ENCODE results near the gene APLP2.
"Not testable (repeated sequence)": the region's sequence is repeated elsewhere in the genome, so short reads cannot be mapped to it uniquely, and the experiment has no call there.

Gene APLP2

GRCh38 chr11:130159657-130160497, 90.2 kb downstream of the APLP2 start, which contains the start of gene ST14:
ST14 (plus strand) TSS chr11:130159782; CDS start chr11:130159980, 198 bp downstream.
- DNase-seq (ENCODE audit: low spot score in 2 of 2), result no peak
- H3K36me3 ChIP-seq (replicated peaks), result no peaks in the 10 kb centered on the region
- H3K4me3 ChIP-seq, result no peak within 1 kb of the TSS
- in situ Hi-C loops (cut with MboI; ENCODE audit: low sequenced_read_pairs), result no loop called here
- H3K4me1 ChIP-seq, result no peaks in the 10 kb centered on the region
- H3K9me3 ChIP-seq, result no peaks in the 10 kb centered on the region
- H3K27me3 ChIP-seq (ENCODE audit: low read depth), result no peaks in the 10 kb centered on the region

- in situ Hi-C loops (cut with MboI; ENCODE audit: low sequenced_read_pairs), result no loop called here
- Histone ChIP-seq H3K9me3 (no peaks in the 10 kb centered on the region), H3K36me3 (replicated peaks) (no peaks in the 10 kb centered on the region), H3K27me3 (ENCODE audit: low read depth) (no peaks in the 10 kb centered on the region), H3K4me1 (no peaks in the 10 kb centered on the region), H3K4me3 (no peak overlapping the region)
- DNase-seq (ENCODE audit: low spot score in 2 of 2), result no peak
Measured at GRCh38 chr11:130160498-130161155, 90.9 kb downstream of the APLP2 start.

- no peak for DNase-seq (ENCODE audit: low spot score in 2 of 2)
- no peaks in the 10 kb centered on the region for H3K9me3 ChIP-seq
- no peaks in the 10 kb centered on the region for H3K36me3 ChIP-seq (replicated peaks)
- no peaks in the 10 kb centered on the region for H3K27me3 ChIP-seq (ENCODE audit: low read depth)
- no peaks in the 10 kb centered on the region for H3K4me1 ChIP-seq
- in situ Hi-C loops (cut with MboI; ENCODE audit: low sequenced_read_pairs), result no loop called here
- no peak overlapping the region for H3K4me3 ChIP-seq
Measured at GRCh38 chr11:130161441-130162145, 91.9 kb downstream of the APLP2 start.

GRCh38 chr11:130162733-130163132, 93.0 kb downstream of the APLP2 start:
- Histone ChIP-seq H3K36me3 (replicated peaks) (no peaks in the 10 kb centered on the region), H3K27me3 (ENCODE audit: low read depth) (no peaks in the 10 kb centered on the region), H3K9me3 (no peaks in the 10 kb centered on the region), H3K4me3 (no peak overlapping the region), H3K4me1 (no peaks in the 10 kb centered on the region)
- in situ Hi-C loops (cut with MboI; ENCODE audit: low sequenced_read_pairs), result no loop called here
- no peak for DNase-seq (ENCODE audit: low spot score in 2 of 2)

GRCh38 chr11:130163346-130164220, 93.9 kb downstream of the APLP2 start:
- no peak overlapping the region for H3K4me3 ChIP-seq
- H3K27me3 ChIP-seq (ENCODE audit: low read depth), result no peaks in the 10 kb centered on the region
- H3K4me1 ChIP-seq, result no peaks in the 10 kb centered on the region
- no peaks in the 10 kb centered on the region for H3K36me3 ChIP-seq (replicated peaks)
- in situ Hi-C loops (cut with MboI; ENCODE audit: low sequenced_read_pairs), result no loop called here
- no peak for DNase-seq (ENCODE audit: low spot score in 2 of 2)
- no peaks in the 10 kb centered on the region for H3K9me3 ChIP-seq

- DNase-seq (ENCODE audit: low spot score in 2 of 2), result no peak
Measured at GRCh38 chr11:130164221-130164570, 94.5 kb downstream of the APLP2 start.

GRCh38 chr11:130165601-130166456, 96.1 kb downstream of the APLP2 start:
- Histone ChIP-seq H3K4me3 (no peak overlapping the region), H3K36me3 (replicated peaks) (no peaks in the 10 kb centered on the region), H3K4me1 (no peaks in the 10 kb centered on the region), H3K9me3 (no peaks in the 10 kb centered on the region), H3K27me3 (ENCODE audit: low read depth) (no peaks in the 10 kb centered on the region)
- in situ Hi-C loops (cut with MboI; ENCODE audit: low sequenced_read_pairs), result no loop called here
- DNase-seq (ENCODE audit: low spot score in 2 of 2), result no peak

More at GRCh38 chr11:130164221-130164570, 94.5 kb downstream of the APLP2 start:
- in situ Hi-C loops (cut with MboI; ENCODE audit: low sequenced_read_pairs), result no loop called here
- Histone ChIP-seq H3K9me3 (no peaks in the 10 kb centered on the region), H3K27me3 (ENCODE audit: low read depth) (no peaks in the 10 kb centered on the region), H3K4me3 (no peak overlapping the region), H3K36me3 (replicated peaks) (no peaks in the 10 kb centered on the region), H3K4me1 (no peaks in the 10 kb centered on the region)

GRCh38 chr11:130166457-130166784, 96.7 kb downstream of the APLP2 start:
- Histone ChIP-seq H3K9me3 (no peaks in the 10 kb centered on the region), H3K36me3 (replicated peaks) (no peaks in the 10 kb centered on the region), H3K4me3 (no peak overlapping the region), H3K4me1 (no peaks in the 10 kb centered on the region), H3K27me3 (ENCODE audit: low read depth) (no peaks in the 10 kb centered on the region)
- in situ Hi-C loops (cut with MboI; ENCODE audit: low sequenced_read_pairs), result no loop called here
- no peak for DNase-seq (ENCODE audit: low spot score in 2 of 2)

GRCh38 chr11:130167146-130167545, 97.5 kb downstream of the APLP2 start:
- Histone ChIP-seq H3K9me3 (no peaks in the 10 kb centered on the region), H3K27me3 (ENCODE audit: low read depth) (no peaks in the 10 kb centered on the region), H3K4me3 (no peak overlapping the region), H3K4me1 (no peaks in the 10 kb centered on the region), H3K36me3 (replicated peaks) (no peaks in the 10 kb centered on the region)
- DNase-seq (ENCODE audit: low spot score in 2 of 2), result no peak
- in situ Hi-C loops (cut with MboI; ENCODE audit: low sequenced_read_pairs), result no loop called here

GRCh38 chr11:130168105-130168504, 98.4 kb downstream of the APLP2 start:
- Histone ChIP-seq H3K4me3 (no peak overlapping the region), H3K27me3 (ENCODE audit: low read depth) (no peaks in the 10 kb centered on the region), H3K36me3 (replicated peaks) (no peaks in the 10 kb centered on the region), H3K4me1 (no peaks in the 10 kb centered on the region), H3K9me3 (no peaks in the 10 kb centered on the region)
- no peak for DNase-seq (ENCODE audit: low spot score in 2 of 2)
- in situ Hi-C loops (cut with MboI; ENCODE audit: low sequenced_read_pairs), result no loop called here

GRCh38 chr11:130170345-130170744, 100.7 kb downstream of the APLP2 start:
- in situ Hi-C loops (cut with MboI; ENCODE audit: low sequenced_read_pairs), result no loop called here
- Histone ChIP-seq H3K36me3 (replicated peaks) (no peaks in the 10 kb centered on the region), H3K27me3 (ENCODE audit: low read depth) (no peaks in the 10 kb centered on the region), H3K4me3 (no peak overlapping the region), H3K9me3 (no peaks in the 10 kb centered on the region), H3K4me1 (no peaks in the 10 kb centered on the region)
- DNase-seq (ENCODE audit: low spot score in 2 of 2), result no peak

- Histone ChIP-seq H3K9me3 (no peaks in the 10 kb centered on the region), H3K4me1 (no peaks in the 10 kb centered on the region), H3K4me3 (no peak overlapping the region), H3K36me3 (replicated peaks) (no peaks in the 10 kb centered on the region), H3K27me3 (ENCODE audit: low read depth) (no peaks in the 10 kb centered on the region)
- DNase-seq (ENCODE audit: low spot score in 2 of 2), result no peak
- in situ Hi-C loops (cut with MboI; ENCODE audit: low sequenced_read_pairs), result no loop called here
Measured at GRCh38 chr11:130171534-130171933, 101.8 kb downstream of the APLP2 start.

GRCh38 chr11:130172001-130172400, 102.3 kb downstream of the APLP2 start:
- in situ Hi-C loops (cut with MboI; ENCODE audit: low sequenced_read_pairs); H3K27me3 ChIP-seq (ENCODE audit: low read depth); DNase-seq (ENCODE audit: low spot score in 2 of 2); H3K9me3 ChIP-seq; H3K36me3 ChIP-seq (replicated peaks); H3K4me3 ChIP-seq; H3K4me1 ChIP-seq: not testable (repeated sequence)
